H1 (cell line): ENCODE results near the gene RPL36AL. TPM values are rescaled to one million over a fixed set of nuclear protein-coding genes. Genes with fewer than 3 reads are reported as not detected.
A peak's percentile ranks its signal among the peaks of the same experiment; 100 is the strongest.

Experiments
- ASH2L ChIP-seq: fragments of 200-600, 300-600 bp; sonication (generic); IDR thresholded peaks from one replicate; pipeline ENCODE4 v1.7.1; 2017; ENCODE audit warnings: low read length
- CHD7 ChIP-seq: fragments of 300-600 bp; sonication (generic); IDR thresholded peaks from 2 replicates; pipeline ENCODE4 v1.7.1; 2012; ENCODE audit warnings: low read length, moderate library complexity, mild to moderate bottlenecking, inconsistent platforms; ENCODE audit not compliant: insufficient replicate concordance
- E2F6 ChIP-seq: IDR thresholded peaks from 2 replicates; pipeline ENCODE4 v1.6.1; 2012; ENCODE audit warnings: inconsistent platforms
- EGR1 ChIP-seq: IDR thresholded peaks from 2 replicates; pipeline ENCODE4 v1.6.1; 2011; ENCODE audit warnings: low read depth, low read length, borderline replicate concordance
- GABPA ChIP-seq: IDR thresholded peaks from 2 replicates; pipeline ENCODE4 v1.6.1; 2011; ENCODE audit warnings: mild to moderate bottlenecking, low read length, moderate library complexity, borderline replicate concordance; ENCODE audit not compliant: insufficient read depth
- GTF2F1 ChIP-seq: IDR thresholded peaks from 2 replicates; pipeline ENCODE4 v1.6.1; 2012; ENCODE audit warnings: low read depth, low read length, improper control_type of control experiment, borderline replicate concordance
- HDAC6 ChIP-seq: IDR thresholded peaks from one replicate; pipeline ENCODE4 v1.7.1; 2012; ENCODE audit warnings: low read depth, mild to moderate bottlenecking, inconsistent platforms, low read length, moderate library complexity
- MAFK ChIP-seq: IDR thresholded peaks from 2 replicates; pipeline ENCODE4 v1.6.1; 2012; ENCODE audit warnings: low read depth, mild to moderate bottlenecking, improper control_type of control experiment, low read length
- SIRT6 ChIP-seq: IDR thresholded peaks from one replicate; pipeline ENCODE4 v1.7.1; 2012; ENCODE audit warnings: low read length, inconsistent platforms
- SIX5 ChIP-seq: IDR thresholded peaks from 2 replicates; pipeline ENCODE4 v1.6.1; 2011; ENCODE audit warnings: mild to moderate bottlenecking, low read depth, low read length
- polyA plus RNA-seq, 7 experiments: library from polyadenylated mRNA; depleted of rRNA in 3 of 7; stranded (reverse) in 5 of 7; unstranded in 2 of 7; fragments of >200 nt in 5 of 7; fragments of 200-250 nt in 2 of 7; gene quantifications; 1 replicate in 5 of 7; 2 replicates in 1 of 7; 4 replicates in 1 of 7; pipeline versions ENCODE4 v1.2.1 to v1.2.3, GENCODE V29; 2011 to 2013; ENCODE audit warnings: missing spikeins in 2 of 7, mixed read lengths in 2 of 7
- total RNA-seq: library from RNA; stranded (reverse); fragmentation: NEBNext Ultra II Directional; extraction: Animal tissue kit (Norgen Biotek cat#: 25700); gene quantifications from 2 replicates; pipeline ENCODE4 v1.2.1, GENCODE V29; 2021

The RPL36AL gene
- total and polyA plus RNA-seq, 2 of the 8 experiments (the other 6 are each of a cell fraction or from before 2014, with no cell fraction given) = 138 to 230 TPM

- TF ChIP-seq CHD7 (no peak), GTF2F1 (no peak), ASH2L (peak; percentile 18), HDAC6 (no peak), MAFK (no peak), SIRT6 (no peak), SIX5 (no peak), EGR1 (no peak), E2F6 (peak; percentile 81), GABPA (no peak; the same call in 1 of the 2 replicates)
Measured at GRCh38 chr14:49621114-49621881, 872 bp upstream of the RPL36AL start (continued).
